GM19193 (cell line): ENCODE measurements around the gene TGFBR2.

ENCODE experiments used
- POLR2A ChIP-seq: IDR thresholded peaks from 4 replicates; pipeline ENCODE4 v1.6.1; 2011; ENCODE audit not compliant: insufficient read depth, insufficient read length; ENCODE audit errors: extremely low read depth

TGFBR2 gene

GRCh38 chr3:30664459-30664858, 58.1 kb downstream of the TGFBR2 start:
- TF ChIP-seq POLR2A, result no peak

- no peak for TF ChIP-seq POLR2A
These were observed 58.5 kb downstream of the TGFBR2 start for GRCh38 chr3:30664884-30665283.

- no peak for TF ChIP-seq POLR2A
These were observed 59.1 kb downstream of the TGFBR2 start for GRCh38 chr3:30665539-30665938.

GRCh38 chr3:30666572-30667279, 60.3 kb downstream of the TGFBR2 start:
- no peak for TF ChIP-seq POLR2A

GRCh38 chr3:30667280-30667651, 60.9 kb downstream of the TGFBR2 start:
- TF ChIP-seq POLR2A, result no peak

- no peak for TF ChIP-seq POLR2A
These were observed 61.7 kb downstream of the TGFBR2 start for GRCh38 chr3:30668051-30668609.

GRCh38 chr3:30670292-30670691, 63.9 kb downstream of the TGFBR2 start:
- TF ChIP-seq POLR2A, result no peak

- TF ChIP-seq POLR2A, result no peak
These were observed 65.3 kb downstream of the TGFBR2 start for GRCh38 chr3:30671527-30672286.

- no peak for TF ChIP-seq POLR2A
These were observed 65.9 kb downstream of the TGFBR2 start for GRCh38 chr3:30672287-30672735.

- TF ChIP-seq POLR2A, result no peak
These were observed 66.6 kb downstream of the TGFBR2 start for GRCh38 chr3:30672959-30673358.

- no peak for TF ChIP-seq POLR2A
These were observed 67.3 kb downstream of the TGFBR2 start for GRCh38 chr3:30673425-30674341.

- no peak for TF ChIP-seq POLR2A
These were observed 68.6 kb downstream of the TGFBR2 start for GRCh38 chr3:30675006-30675405.

- no peak for TF ChIP-seq POLR2A
These were observed 69.4 kb downstream of the TGFBR2 start for GRCh38 chr3:30675774-30676173.

GRCh38 chr3:30676424-30677346, 70.3 kb downstream of the TGFBR2 start:
- no peak for TF ChIP-seq POLR2A
